Right atrium auricular region (tissue), 2 donors: Measurements from ENCODE around the gene CFTR. TPM values are rescaled to one million over a fixed set of nuclear protein-coding genes. Genes with fewer than 3 reads are reported as not detected.

Experiments used
- DNase-seq: peaks from one replicate; pipeline ENCODE4 v3.0.0-alpha.2; 2019; ENCODE audit warnings: low spot score
- H3K27ac ChIP-seq, 2 donors: fragments of 200-600 bp; sonication (generic); 1 replicate in 1 of 2; 2 replicates in 1 of 2; pipeline ENCODE4 v1.5.1; 2016 to 2019
- H3K27me3 ChIP-seq, 2 donors: fragments of 200-600 bp; sonication (generic); one replicate each; pipeline versions ENCODE4 v1.5.1 to v1.6.0; 2017 to 2019
- H3K36me3 ChIP-seq: fragments of 200-600 bp; sonication (generic); one replicate; pipeline ENCODE4 v1.5.1; 2016
- H3K4me1 ChIP-seq, 2 donors: fragments of 200-600 bp; sonication (generic); one replicate each; pipeline versions ENCODE4 v1.5.1 to v1.6.0; 2017 to 2019
- H3K4me3 ChIP-seq, 2 donors: fragments of 200-600 bp; sonication (generic); 1 replicate in 1 of 2; 2 replicates in 1 of 2; pipeline ENCODE4 v1.5.1; 2017 to 2019; ENCODE audit warnings: mild to moderate bottlenecking in 1 of 2, moderate library complexity in 1 of 2
- H3K9me3 ChIP-seq, 2 donors: fragments of 200-600 bp; sonication (generic); one replicate each; pipeline ENCODE4 v1.5.1; 2019
- CTCF ChIP-seq, 2 donors: fragments of 200-600 bp; sonication (generic); IDR thresholded peaks; one replicate each; pipeline ENCODE4 v1.5.1; 2019; ENCODE audit warnings: antibody characterized with exemption in 2 of 2
- total RNA-seq, 2 donors: library from RNA; depleted of rRNA; stranded (reverse); fragments of >200 nt; gene quantifications; one replicate each; pipeline ENCODE4 v1.1.0, GENCODE V29; 2016

The CFTR gene
- total RNA-seq, 2 donors from 2014 or later, result 0.67 to 1.3 TPM

GRCh38 chr7:117605712-117606111, 125.9 kb downstream of the CFTR start:
- DNase-seq, result no peak
- Histone ChIP-seq H3K27ac (no peak overlapping the region), H3K4me1 (no peaks in the 10 kb centered on the region), H3K4me3 (no peak overlapping the region), H3K27me3 (no peaks in the 10 kb centered on the region), H3K36me3 (no peaks in the 10 kb centered on the region), H3K9me3 (no peaks in the 10 kb centered on the region)
- TF ChIP-seq CTCF (IDR thresholded peaks at IDR 0.05), result no peak

GRCh38 chr7:117606132-117606531, 126.3 kb downstream of the CFTR start:
- Histone ChIP-seq H3K36me3 (no peaks in the 10 kb centered on the region), H3K4me1 (no peaks in the 10 kb centered on the region), H3K27me3 (no peaks in the 10 kb centered on the region), H3K9me3 (no peaks in the 10 kb centered on the region), H3K27ac (no peak overlapping the region), H3K4me3 (no peak overlapping the region)
- no peak for TF ChIP-seq CTCF (IDR thresholded peaks at IDR 0.05)
- no peak for DNase-seq

- no peak for TF ChIP-seq CTCF (IDR thresholded peaks at IDR 0.05)
- Histone ChIP-seq H3K4me3 (no peak overlapping the region), H3K27me3 (no peaks in the 10 kb centered on the region), H3K4me1 (no peaks in the 10 kb centered on the region), H3K27ac (no peak overlapping the region), H3K36me3 (no peaks in the 10 kb centered on the region), H3K9me3 (no peaks in the 10 kb centered on the region)
- DNase-seq, result no peak
These were observed 130.6 kb downstream of the CFTR start for GRCh38 chr7:117610396-117610795.

- no peak for DNase-seq
- no peaks in the 10 kb centered on the region for H3K27me3 ChIP-seq
- no peaks in the 10 kb centered on the region for H3K9me3 ChIP-seq
- TF ChIP-seq CTCF (IDR thresholded peaks at IDR 0.05), result no peak
- no peaks in the 10 kb centered on the region for H3K4me1 ChIP-seq
- no peak overlapping the region for H3K27ac ChIP-seq
- H3K4me3 ChIP-seq, result no peak overlapping the region
- H3K36me3 ChIP-seq, result no peaks in the 10 kb centered on the region
These were observed 132.8 kb downstream of the CFTR start for GRCh38 chr7:117612637-117613036.

- DNase-seq, result no peak
- no peaks in the 10 kb centered on the region for H3K27me3 ChIP-seq
- no peak for TF ChIP-seq CTCF (IDR thresholded peaks at IDR 0.05)
These were observed 136.9 kb downstream of the CFTR start for GRCh38 chr7:117616694-117617093.

GRCh38 chr7:117619681-117620080, 139.9 kb downstream of the CFTR start:
- H3K9me3 ChIP-seq, result no peaks in the 10 kb centered on the region
- H3K27ac ChIP-seq, result no peak overlapping the region
- H3K27me3 ChIP-seq, result no peaks in the 10 kb centered on the region
- DNase-seq, result no peak
- no peak overlapping the region for H3K4me3 ChIP-seq
- no peaks in the 10 kb centered on the region for H3K4me1 ChIP-seq
- H3K36me3 ChIP-seq, result no peaks in the 10 kb centered on the region
- TF ChIP-seq CTCF (IDR thresholded peaks at IDR 0.05), result no peak

More at GRCh38 chr7:117616694-117617093, 136.9 kb downstream of the CFTR start:
- Histone ChIP-seq H3K36me3 (no peaks in the 10 kb centered on the region), H3K9me3 (no peaks in the 10 kb centered on the region), H3K4me3 (no peak overlapping the region), H3K4me1 (no peaks in the 10 kb centered on the region), H3K27ac (no peak overlapping the region)
